H9 (cell line): ENCODE measurements around the gene HSD17B12. TPM values are rescaled to one million over a fixed set of nuclear protein-coding genes. Genes with fewer than 3 reads are reported as not detected.

Experiments
- DNase-seq: peaks from one replicate; pipeline ENCODE4 v3.0.0-alpha.2; 2017
- H2AFZ ChIP-seq: one replicate; pipeline ENCODE4 v1.6.1; 2013; ENCODE audit warnings: mild to moderate bottlenecking, low read length, control low read depth, moderate library complexity
- H2AK5ac ChIP-seq: 2 replicates; pipeline ENCODE4 v1.6.1; 2013; ENCODE audit warnings: low read length, control low read depth, mixed read lengths; ENCODE audit not compliant: insufficient read length
- H2BK120ac ChIP-seq: one replicate; pipeline ENCODE4 v1.6.1; 2013; ENCODE audit warnings: low read depth, mild to moderate bottlenecking, low read length, control low read depth, inconsistent platforms; ENCODE audit not compliant: poor library complexity, severe bottlenecking
- H2BK12ac ChIP-seq: 2 replicates; pipeline ENCODE4 v1.6.1; 2013; ENCODE audit warnings: low read length, control low read depth, mixed read lengths, low read depth; ENCODE audit not compliant: insufficient read length
- H2BK15ac ChIP-seq: 2 replicates; pipeline ENCODE4 v1.6.1; 2013; ENCODE audit warnings: low read depth, low read length, control low read depth
- H2BK20ac ChIP-seq: one replicate; pipeline ENCODE4 v1.6.1; 2013; ENCODE audit warnings: low read depth, mild to moderate bottlenecking, low read length, control low read depth, inconsistent platforms; ENCODE audit not compliant: poor library complexity, severe bottlenecking
- H2BK5ac ChIP-seq: 2 replicates; pipeline ENCODE4 v1.6.1; 2013; ENCODE audit warnings: low read length, control low read depth, mixed read lengths; ENCODE audit not compliant: insufficient read length
- H3K14ac ChIP-seq: 2 replicates; pipeline ENCODE4 v1.6.1; 2013; ENCODE audit warnings: low read length, control low read depth; ENCODE audit not compliant: insufficient read depth
- H3K18ac ChIP-seq: 2 replicates; pipeline ENCODE4 v1.6.1; 2013; ENCODE audit warnings: low read depth, mild to moderate bottlenecking, mixed read lengths, low read length, control low read depth; ENCODE audit not compliant: insufficient read length
- H3K23ac ChIP-seq: 2 replicates; pipeline ENCODE4 v1.6.1; 2013; ENCODE audit warnings: low read length, control low read depth, mixed read lengths, low read depth; ENCODE audit not compliant: insufficient read length
- H3K23me2 ChIP-seq: 2 replicates; pipeline ENCODE4 v1.6.1; 2013; ENCODE audit warnings: low read depth, mild to moderate bottlenecking, mixed read lengths, low read length, control low read depth; ENCODE audit not compliant: insufficient read length, poor library complexity, severe bottlenecking
- H3K27ac ChIP-seq: 2 replicates; pipeline ENCODE4 v1.5.1; 2013; ENCODE audit warnings: low read length, control low read depth, mixed read lengths, low read depth; ENCODE audit not compliant: insufficient read length
- H3K27me3 ChIP-seq: 2 replicates; pipeline ENCODE4 v1.6.1; 2013; ENCODE audit warnings: low read length, control low read depth, inconsistent platforms; ENCODE audit not compliant: insufficient read depth
- H3K4ac ChIP-seq: 2 replicates; pipeline ENCODE4 v1.6.1; 2013; ENCODE audit warnings: low read depth, mild to moderate bottlenecking, control low read depth, inconsistent platforms, low read length, moderate library complexity
- H3K4me1 ChIP-seq: 2 replicates; pipeline ENCODE4 v1.6.1; 2013; ENCODE audit warnings: low read length, control low read depth, inconsistent platforms; ENCODE audit not compliant: insufficient read depth
- H3K4me2 ChIP-seq: 2 replicates; pipeline ENCODE4 v1.6.1; 2013; ENCODE audit warnings: low read length, control low read depth, mixed read lengths; ENCODE audit not compliant: insufficient read length, insufficient read depth
- H3K56ac ChIP-seq: 2 replicates; pipeline ENCODE4 v1.6.1; 2013; ENCODE audit warnings: low read depth, mild to moderate bottlenecking, mixed read lengths, low read length, control low read depth; ENCODE audit not compliant: insufficient read length
- H3K79me1 ChIP-seq: 2 replicates; pipeline ENCODE4 v1.6.1; 2013; ENCODE audit warnings: low read depth, mild to moderate bottlenecking, moderate library complexity, low read length, control low read depth, inconsistent platforms; ENCODE audit not compliant: insufficient read depth, poor library complexity, severe bottlenecking
- H3K79me2 ChIP-seq: 2 replicates; pipeline ENCODE4 v1.6.1; 2013; ENCODE audit warnings: low read length, control low read depth, inconsistent platforms; ENCODE audit not compliant: insufficient read depth
- H3K9ac ChIP-seq: 2 replicates; pipeline ENCODE4 v1.6.1; 2013; ENCODE audit warnings: low read length, control low read depth, mixed read lengths; ENCODE audit not compliant: insufficient read length; ENCODE audit errors: extremely low read depth
- H3K9me3 ChIP-seq: one replicate; pipeline ENCODE4 v1.6.1; 2013; ENCODE audit warnings: low read depth, low read length, inconsistent platforms; ENCODE audit not compliant: control insufficient read depth
- H3T11ph ChIP-seq: one replicate; pipeline ENCODE4 v1.6.1; 2013; ENCODE audit warnings: mild to moderate bottlenecking, low read length, control low read depth, inconsistent platforms
- H4K20me1 ChIP-seq: one replicate; pipeline ENCODE4 v1.6.1; 2013; ENCODE audit not compliant: control insufficient read depth, insufficient read length, insufficient read depth
- H4K5ac ChIP-seq: 2 replicates; pipeline ENCODE4 v1.6.1; 2013; ENCODE audit warnings: low read depth, mild to moderate bottlenecking, mixed read lengths, low read length, control low read depth; ENCODE audit not compliant: insufficient read length
- H4K8ac ChIP-seq: replicated peaks from 2 replicates; pipeline ENCODE4 v1.6.1; 2013; ENCODE audit warnings: low read length, control low read depth, mixed read lengths, low read depth; ENCODE audit not compliant: insufficient read length
- H4K91ac ChIP-seq: 2 replicates; pipeline ENCODE4 v1.6.1; 2013; ENCODE audit warnings: low read depth, mild to moderate bottlenecking, moderate library complexity, mixed read lengths, low read length, control low read depth; ENCODE audit not compliant: insufficient read length
- H3K27ac Mint-ChIP-seq, 3 experiments: 2 replicates in 2 of 3; 3 replicates in 1 of 3; pipeline ENCODE4 v1.8.0; 2020 to 2021; ENCODE audit warnings: mixed read lengths in 3 of 3, mild to moderate bottlenecking in 1 of 3, moderate library complexity in 1 of 3
- H3K27me3 Mint-ChIP-seq: 2 replicates; pipeline ENCODE4 v1.8.0; 2021; ENCODE audit warnings: low read depth, mild to moderate bottlenecking, moderate library complexity, mixed read lengths
- H3K36me3 Mint-ChIP-seq, 3 experiments: 2 replicates in 2 of 3; 3 replicates in 1 of 3; pipeline ENCODE4 v1.8.0; 2020 to 2021; ENCODE audit warnings: low read depth in 3 of 3, mixed read lengths in 3 of 3; ENCODE audit not compliant: insufficient read depth in 1 of 3
- H3K4me1 Mint-ChIP-seq, 2 experiments: 2 replicates each; pipeline ENCODE4 v1.8.0; 2020; ENCODE audit warnings: mixed read lengths in 2 of 2
- H3K4me3 Mint-ChIP-seq, 2 experiments: 2 replicates in 1 of 2; 3 replicates in 1 of 2; pipeline ENCODE4 v1.8.0; 2020 to 2021; ENCODE audit warnings: mild to moderate bottlenecking in 2 of 2, mixed read lengths in 2 of 2, moderate library complexity in 1 of 2
- H3K9me3 Mint-ChIP-seq, 2 experiments: 2 replicates in 1 of 2; 3 replicates in 1 of 2; pipeline ENCODE4 v1.8.0; 2020; ENCODE audit warnings: mild to moderate bottlenecking in 2 of 2, mixed read lengths in 2 of 2, moderate library complexity in 1 of 2
- WGBS: extraction: QIAGEN DNeasy Blood & Tissue Kit; methylation state at CpG from one replicate; pipeline ENCODE4 v1.1.7; 2013; ENCODE audit warnings: missing lambda C conversion rate, low lambda C conversion rate, mixed read lengths; ENCODE audit not compliant: insufficient read length; ENCODE audit errors: extremely low coverage; 5-methylcytosine and 5-hydroxymethylcytosine counted together
- total RNA-seq: library from RNA; stranded (reverse); gene quantifications from 2 replicates; pipeline ENCODE4 v1.2.1, GENCODE V29; 2021
- TF ChIP-seq, protein P1 (sequence below): fragments of 200-600 bp; sonication (generic); conservative IDR thresholded peaks from 3 replicates; pipeline ENCODE4 v1.8.0; 2021; ENCODE audit warnings: antibody characterized with exemption, mild to moderate bottlenecking

HSD17B12 gene
- total RNA-seq, 1 experiment from 2014 or later, result 111 TPM

DNA sequence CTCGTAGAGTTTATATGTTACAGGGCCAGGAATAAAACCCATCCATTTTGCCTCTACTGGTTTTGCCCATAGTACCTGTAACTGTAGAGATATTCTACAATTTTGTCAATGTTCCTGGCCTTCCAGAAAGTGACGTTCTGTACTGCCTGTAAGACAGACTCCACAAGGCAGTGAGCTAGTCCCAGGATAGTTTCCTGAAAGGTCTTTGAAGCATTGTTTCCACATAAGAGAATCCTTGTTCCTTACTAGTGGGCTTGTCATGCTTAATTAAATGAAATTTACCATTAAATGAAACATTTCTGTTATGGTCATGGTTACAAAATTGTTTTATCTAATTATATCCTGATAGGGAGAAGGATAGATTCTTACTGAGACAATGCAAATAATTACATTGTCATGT, 80.4 kb downstream of the HSD17B12 start:
- no peak overlapping the region for H2BK12ac ChIP-seq
- H3K4me1 ChIP-seq, result no peaks in the 10 kb centered on the region
- no peak overlapping the region for H3K4me3 Mint-ChIP-seq
- DNase-seq, result no peak
- no peak overlapping the region for H2BK5ac ChIP-seq
- H2AK5ac ChIP-seq, result no peak overlapping the region
- H3K23me2 ChIP-seq, result no peaks in the 10 kb centered on the region
- H4K8ac ChIP-seq, result no peak overlapping the region
- H3K79me1 ChIP-seq, result no peaks in the 10 kb centered on the region
- no peak overlapping the region for H3K27ac ChIP-seq
- WGBS, result no CpG with 5 or more reads among the region's 2 CpGs
- H3K56ac ChIP-seq, result no peak overlapping the region
- H4K5ac ChIP-seq, result no peak overlapping the region
- no peaks in the 10 kb centered on the region for H3K4me1 Mint-ChIP-seq
- no peak overlapping the region for H3K27ac Mint-ChIP-seq
- H3K23ac ChIP-seq, result no peak overlapping the region
- H3K9ac ChIP-seq, result no peak overlapping the region
- no peak overlapping the region for H3K18ac ChIP-seq
- TF ChIP-seq, protein P1, sequence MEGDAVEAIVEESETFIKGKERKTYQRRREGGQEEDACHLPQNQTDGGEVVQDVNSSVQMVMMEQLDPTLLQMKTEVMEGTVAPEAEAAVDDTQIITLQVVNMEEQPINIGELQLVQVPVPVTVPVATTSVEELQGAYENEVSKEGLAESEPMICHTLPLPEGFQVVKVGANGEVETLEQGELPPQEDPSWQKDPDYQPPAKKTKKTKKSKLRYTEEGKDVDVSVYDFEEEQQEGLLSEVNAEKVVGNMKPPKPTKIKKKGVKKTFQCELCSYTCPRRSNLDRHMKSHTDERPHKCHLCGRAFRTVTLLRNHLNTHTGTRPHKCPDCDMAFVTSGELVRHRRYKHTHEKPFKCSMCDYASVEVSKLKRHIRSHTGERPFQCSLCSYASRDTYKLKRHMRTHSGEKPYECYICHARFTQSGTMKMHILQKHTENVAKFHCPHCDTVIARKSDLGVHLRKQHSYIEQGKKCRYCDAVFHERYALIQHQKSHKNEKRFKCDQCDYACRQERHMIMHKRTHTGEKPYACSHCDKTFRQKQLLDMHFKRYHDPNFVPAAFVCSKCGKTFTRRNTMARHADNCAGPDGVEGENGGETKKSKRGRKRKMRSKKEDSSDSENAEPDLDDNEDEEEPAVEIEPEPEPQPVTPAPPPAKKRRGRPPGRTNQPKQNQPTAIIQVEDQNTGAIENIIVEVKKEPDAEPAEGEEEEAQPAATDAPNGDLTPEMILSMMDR, result no peak
- H3K4me2 ChIP-seq, result no peak overlapping the region
- H2AFZ ChIP-seq, result no peak overlapping the region
- H3K27me3 ChIP-seq, result no peaks in the 10 kb centered on the region
- H2BK15ac ChIP-seq, result no peak overlapping the region
- no peaks in the 10 kb centered on the region for H3K9me3 ChIP-seq
- no peak overlapping the region for H3K14ac ChIP-seq
- no peak overlapping the region for H2BK120ac ChIP-seq
- peaks cover 3 to 5% of the 10 kb centered on the region in 2 experiments; a peak in 3 of 5 replicates for H3K9me3 Mint-ChIP-seq
- H4K20me1 ChIP-seq, result no peaks in the 10 kb centered on the region
- no peak overlapping the region for H3K4ac ChIP-seq
- H3K27me3 Mint-ChIP-seq, result no peaks in the 10 kb centered on the region
- no peak overlapping the region for H2BK20ac ChIP-seq
- no peak overlapping the region for H3T11ph ChIP-seq
- H3K79me2 ChIP-seq, result no peaks in the 10 kb centered on the region
- peaks cover 30 to 43% (median 33%) of the 10 kb centered on the region in 3 experiments for H3K36me3 Mint-ChIP-seq
- no peak overlapping the region for H4K91ac ChIP-seq
